Activated CD4-positive, alpha-beta T cell treated with anti-CD3 and anti-CD28 coated beads, Interleukin-2, amount 10 ng/mL, durations not matched to agents 7 days and 5 days (primary cell): ENCODE measurements around the gene KDM5A. TPM values are rescaled to one million over a fixed set of nuclear protein-coding genes. Genes with fewer than 3 reads are reported as not detected.

ENCODE experiments used
- total RNA-seq, 2 experiments: library from RNA; stranded (reverse); gene quantifications; one replicate each; pipeline ENCODE4 v1.2.3, GENCODE V29; 2021

KDM5A gene
- total RNA-seq, 2 experiments from 2014 or later = 73.4 to 92.2 TPM

Other genes with a start within 250 kb of the KDM5A start
- not detected for gene SLC6A12, start 175.2 kb downstream of the KDM5A start, total RNA-seq
- under 1 TPM; 0.15 to 0.19 TPM for gene SLC6A13, start 126.5 kb downstream of the KDM5A start, total RNA-seq
- 10 to 100 TPM; 14.6 TPM for gene CCDC77, start 12.3 kb upstream of the KDM5A start, total RNA-seq
- 1 to 10 TPM; 6.1 to 7.0 TPM for gene B4GALNT3, start 70.6 kb upstream of the KDM5A start, total RNA-seq